Peyer's patch (tissue), 4 donors: Measurements from ENCODE around the gene MACROD2. TPM values are rescaled to one million over a fixed set of nuclear protein-coding genes. Genes with fewer than 3 reads are reported as not detected.

Experiments
- DNase-seq, 3 donors: peaks; one replicate each; pipeline ENCODE4 v3.0.0-alpha.2; 2017 to 2019
- H3K27ac ChIP-seq, 4 donors: fragments of 200-600 bp; sonication (generic); one replicate each; pipeline ENCODE4 v1.5.1; 2016 to 2019
- H3K27me3 ChIP-seq, 2 donors: fragments of 200-600 bp; sonication (generic); one replicate each; pipeline ENCODE4 v1.5.1; 2019
- H3K36me3 ChIP-seq, 3 donors: fragments of 200-600 bp; sonication (generic); one replicate each; pipeline ENCODE4 v1.5.1; 2016 to 2019
- H3K4me1 ChIP-seq, 4 donors: fragments of 200-600 bp; sonication (generic); one replicate each; pipeline ENCODE4 v1.5.1; 2016 to 2019
- H3K4me3 ChIP-seq, 4 donors: fragments of 200-600 bp; sonication (generic); 1 replicate in 3 of 4; 2 replicates in 1 of 4; pipeline ENCODE4 v1.5.1; 2016 to 2019; ENCODE audit warnings: mild to moderate bottlenecking in 1 of 4
- H3K9me3 ChIP-seq, 4 donors: fragments of 200-600 bp; sonication (generic); one replicate each; pipeline ENCODE4 v1.5.1; 2016 to 2019; ENCODE audit warnings: mild to moderate bottlenecking in 1 of 4
- CTCF ChIP-seq, 6 experiments: fragments of 450-650 bp in 4 of 6; fragments of 200-600 bp in 2 of 6; sonication (generic) in 1 of 6; IDR thresholded peaks; one replicate each; pipeline ENCODE4 v1.5.1; 2017 to 2019; ENCODE audit warnings: antibody characterized with exemption in 6 of 6, mild to moderate bottlenecking in 3 of 6, moderate library complexity in 1 of 6
- POLR2A ChIP-seq, 2 donors: fragments of 450-650 bp; IDR thresholded peaks; one replicate each; pipeline ENCODE4 v1.5.1; 2017; ENCODE audit warnings: antibody characterized with exemption in 2 of 2, mild to moderate bottlenecking in 2 of 2, moderate library complexity in 2 of 2
- total RNA-seq, 4 donors: library from RNA; depleted of rRNA; stranded (reverse); fragments of >200 nt; gene quantifications; one replicate each; pipeline ENCODE4 v1.1.0, GENCODE V29; 2016

Gene MACROD2
- total RNA-seq, 4 donors from 2014 or later = 2.5 to 10.7 (median 6.5) TPM

GRCh38 chr20:15789079-15789478 is 1793.8 kb downstream of the MACROD2 start:
- no peak overlapping the region for H3K4me3 ChIP-seq
- TF ChIP-seq CTCF (IDR thresholded peaks at IDR 0.05) (no peak), POLR2A (IDR thresholded peaks at IDR 0.05) (no peak)
- no peaks in the 10 kb centered on the region for H3K9me3 ChIP-seq
- no peak for DNase-seq
- no peaks in the 10 kb centered on the region for H3K27me3 ChIP-seq
- no peak overlapping the region for H3K27ac ChIP-seq
- no peaks in the 10 kb centered on the region for H3K36me3 ChIP-seq
- no peaks in the 10 kb centered on the region for H3K4me1 ChIP-seq

- Histone ChIP-seq H3K9me3 (no peaks in the 10 kb centered on the region), H3K4me3 (no peak overlapping the region), H3K36me3 (no peaks in the 10 kb centered on the region), H3K27me3 (no peaks in the 10 kb centered on the region), H3K4me1 (no peaks in the 10 kb centered on the region), H3K27ac (no peak overlapping the region)
- DNase-seq = no peak
- no peak for TF ChIP-seq CTCF (IDR thresholded peaks at IDR 0.05)
- no peak for TF ChIP-seq POLR2A (IDR thresholded peaks at IDR 0.05)
Measured at GRCh38 chr20:15792855-15793254, 1797.5 kb downstream of the MACROD2 start.

- no peaks in the 10 kb centered on the region for H3K4me1 ChIP-seq
- TF ChIP-seq CTCF (IDR thresholded peaks at IDR 0.05) (no peak), POLR2A (IDR thresholded peaks at IDR 0.05) (no peak)
- H3K9me3 ChIP-seq = no peaks in the 10 kb centered on the region
- no peak for DNase-seq
- no peaks in the 10 kb centered on the region for H3K27me3 ChIP-seq
- no peak overlapping the region for H3K27ac ChIP-seq
- H3K36me3 ChIP-seq = no peaks in the 10 kb centered on the region
- H3K4me3 ChIP-seq = no peak overlapping the region
Measured at GRCh38 chr20:15794409-15794808, 1799.1 kb downstream of the MACROD2 start.

GRCh38 chr20:15795305-15796019 is 1800.1 kb downstream of the MACROD2 start:
- Histone ChIP-seq H3K27ac (no peak overlapping the region), H3K4me3 (no peak overlapping the region), H3K27me3 (no peaks in the 10 kb centered on the region), H3K36me3 (no peaks in the 10 kb centered on the region), H3K9me3 (no peaks in the 10 kb centered on the region), H3K4me1 (no peaks in the 10 kb centered on the region)
- TF ChIP-seq POLR2A (IDR thresholded peaks at IDR 0.05) = no peak
- TF ChIP-seq CTCF (IDR thresholded peaks at IDR 0.05) = no peak
- no peak for DNase-seq

- TF ChIP-seq POLR2A (IDR thresholded peaks at IDR 0.05) (no peak), CTCF (IDR thresholded peaks at IDR 0.05) (no peak)
- Histone ChIP-seq H3K9me3 (no peaks in the 10 kb centered on the region), H3K27me3 (no peaks in the 10 kb centered on the region), H3K4me3 (no peak overlapping the region), H3K4me1 (no peaks in the 10 kb centered on the region), H3K27ac (no peak overlapping the region), H3K36me3 (no peaks in the 10 kb centered on the region)
- no peak for DNase-seq
Measured at GRCh38 chr20:15799871-15800270, 1804.6 kb downstream of the MACROD2 start.
